A375 (cell line): Measurements from ENCODE around the gene TRIP13. TPM values are rescaled to one million over a fixed set of nuclear protein-coding genes. Genes with fewer than 3 reads are reported as not detected.

Experiments used
- total RNA-seq: library from RNA; depleted of rRNA; stranded (reverse); fragments of >200 nt; shearing (Covaris generic); gene quantifications from 2 replicates; pipeline ENCODE4 v1.2.3, GENCODE V29; 2014; rRNA removed

The TRIP13 gene
- total RNA-seq: 65.7 and 71.6 TPM in 2 replicates

GRCh38 chr5:892394-893136 lies at the start of gene TRIP13, which contains the start of gene BRD9:
Gene TRIP13, plus strand, starts transcription at chr5:892884. Its CDS starts 115 bp downstream, at chr5:892999.
Gene BRD9, minus strand, starts transcription at chr5:892801. Its CDS starts 144 bp downstream, at chr5:892657.

DNA sequence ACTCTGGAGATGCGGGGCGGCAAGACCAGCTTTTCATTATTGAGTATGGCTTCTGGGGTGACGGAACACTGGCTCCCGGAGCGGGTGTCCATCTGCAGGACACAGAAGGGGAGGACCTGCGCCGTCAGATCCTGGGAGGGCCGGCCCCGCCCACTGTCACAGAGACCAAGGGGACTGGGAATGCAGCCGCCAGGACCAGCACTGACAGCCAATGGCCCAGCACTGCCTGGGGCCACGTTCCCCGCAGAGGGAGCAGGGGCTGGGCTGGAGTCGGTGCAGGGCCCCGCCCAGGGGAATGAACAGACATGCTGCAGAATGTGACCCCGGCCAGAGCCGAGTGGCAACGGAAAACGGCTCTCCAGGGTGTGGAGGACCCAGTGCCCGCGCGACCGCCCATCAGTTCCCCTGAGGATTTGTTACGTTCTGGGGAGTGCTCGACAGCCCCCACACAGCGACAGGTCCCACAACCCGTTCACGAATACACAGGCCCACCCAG lies 42.1 kb upstream of the TRIP13 start, which contains the start of gene ZDHHC11:
ZDHHC11 (minus strand) TSS at position 476 of the 496 bp plus-strand sequence; CDS start at position 92, 384 bp downstream.

Other genes with a start within 250 kb of the TRIP13 start
- 0.11 and 0.30 TPM in 2 replicates for gene TPPP, start 199.5 kb upstream of the TRIP13 start, total RNA-seq
- gene ZDHHC11B, start 108.2 kb upstream of the TRIP13 start, total RNA-seq: 0.05 and 0.26 TPM in 2 replicates
- gene ZDHHC11, start 41.9 kb upstream of the TRIP13 start, total RNA-seq: 15.5 and 16.0 TPM in 2 replicates
- gene BRD9, start 83 bp upstream of the TRIP13 start, total RNA-seq: 61.0 and 66.9 TPM in 2 replicates
- gene NKD2, start 115.9 kb downstream of the TRIP13 start, total RNA-seq: 0.49 and 0.72 TPM in 2 replicates
- gene SLC12A7, start 219.2 kb downstream of the TRIP13 start, total RNA-seq: 23.5 and 31.1 TPM in 2 replicates